B cell (primary cell): Measurements from ENCODE around the gene OSBPL1A. TPM values are rescaled to one million over a fixed set of nuclear protein-coding genes. Genes with fewer than 3 reads are reported as not detected.

ENCODE experiments used
- ATAC-seq: fragments of 200-7000 bp; cut with Tn5 transposase; one replicate; pipeline ENCODE4 v1.10.0; 2021; ENCODE audit warnings: low read depth, mild to moderate bottlenecking, moderate number of reproducible peaks, moderate library complexity
- CTCF ChIA-PET: fragments of 350-600 bp; sonication (Branson Sonifier 250); formaldehyde crosslinking; loops from one replicate; lab custom pipeline; 2021; ENCODE audit warnings: antibody characterized with exemption, inconsistent platforms; lab: Charles Lee
- POLR2A ChIA-PET: fragments of 350-600 bp; sonication (Branson Sonifier 250); formaldehyde crosslinking; loops from one replicate; lab custom pipeline; 2021; ENCODE audit warnings: antibody characterized with exemption; lab: Charles Lee
- DNase-seq: peaks from one replicate; pipeline ENCODE4 v3.0.0; 2013
- H2AFZ ChIP-seq: 2 replicates; pipeline ENCODE4 v1.6.1; 2012; ENCODE audit warnings: mild to moderate bottlenecking, low read depth, low read length; ENCODE audit not compliant: insufficient read depth, poor library complexity, severe bottlenecking
- H3K27ac ChIP-seq, 2 donors: 1 replicate in 1 of 2; 2 replicates in 1 of 2; pipeline ENCODE4 v1.5.1; 2012 to 2013; ENCODE audit warnings: low read length in 2 of 2, mild to moderate bottlenecking in 2 of 2, moderate library complexity in 1 of 2
- H3K27me3 ChIP-seq, 4 experiments: fragments of 200-600 bp in 1 of 4; sonication (generic) in 1 of 4; replicated peaks in 1 of 4; 1 replicate in 2 of 4; 2 replicates in 2 of 4; pipeline versions ENCODE4 v1.6.1 to v1.7.0; 2013 to 2016; ENCODE audit warnings: low read length in 3 of 4, mild to moderate bottlenecking in 2 of 4, mixed read lengths in 1 of 4, moderate library complexity in 1 of 4; ENCODE audit not compliant: insufficient read depth in 4 of 4, control insufficient read depth in 3 of 4; ENCODE audit errors: control extremely low read depth in 1 of 4
- H3K36me3 ChIP-seq, 2 experiments: replicated peaks in 1 of 2; 1 replicate in 1 of 2; 2 replicates in 1 of 2; pipeline versions ENCODE4 v1.6.1 to v1.7.1; 2013; ENCODE audit warnings: low read length in 1 of 2; ENCODE audit not compliant: insufficient read depth in 2 of 2, control insufficient read depth in 1 of 2; ENCODE audit errors: control extremely low read depth in 1 of 2, extremely low read depth in 1 of 2
- H3K4me1 ChIP-seq, 2 donors: fragments of 200-600 bp in 1 of 2; sonication (generic) in 1 of 2; 1 replicate in 1 of 2; 2 replicates in 1 of 2; pipeline versions ENCODE4 v1.5.1 to v1.6.1; 2013 to 2017; ENCODE audit warnings: low read length in 2 of 2; ENCODE audit not compliant: control insufficient read depth in 2 of 2, insufficient read depth in 2 of 2
- H3K4me2 ChIP-seq: replicated peaks from 2 replicates; pipeline ENCODE3; 2012; ENCODE audit warnings: mild to moderate bottlenecking, low read depth, low read length; ENCODE audit not compliant: poor library complexity, severe bottlenecking
- H3K4me3 ChIP-seq, 5 experiments: fragments of 200-600 bp in 1 of 5; sonication (generic) in 1 of 5; 1 replicate in 3 of 5; 2 replicates in 2 of 5; pipeline versions ENCODE4 v1.5.1 to v1.7.0; 2011 to 2016; ENCODE audit warnings: low read length in 4 of 5, mild to moderate bottlenecking in 4 of 5, low read depth in 2 of 5, control low read depth in 1 of 5, moderate library complexity in 1 of 5; ENCODE audit not compliant: insufficient read depth in 1 of 5; ENCODE audit errors: control extremely low read depth in 1 of 5, extremely low read depth in 1 of 5
- H3K79me2 ChIP-seq: fragments of 200-600 bp; sonication (generic); one replicate; pipeline ENCODE4 v1.6.0; 2016; ENCODE audit warnings: low read length; ENCODE audit not compliant: control insufficient read depth, insufficient read depth
- H3K9ac ChIP-seq: fragments of 200-600 bp; sonication (generic); 2 replicates; pipeline ENCODE4 v1.6.1; 2017; ENCODE audit warnings: mild to moderate bottlenecking, low read length, moderate library complexity
- H3K9me3 ChIP-seq, 3 donors: one replicate each; pipeline versions ENCODE4 v1.6.1 to v1.7.1; 2013; ENCODE audit warnings: low read length in 2 of 3; ENCODE audit not compliant: control insufficient read depth in 2 of 3, insufficient read depth in 1 of 3; ENCODE audit errors: control extremely low read depth in 1 of 3
- H4K20me1 ChIP-seq: 2 replicates; pipeline ENCODE4 v1.6.0; 2012; ENCODE audit warnings: mild to moderate bottlenecking, low read length; ENCODE audit not compliant: insufficient read depth, control insufficient read depth, poor library complexity, severe bottlenecking
- H3K27ac Mint-ChIP-seq: one replicate; pipeline ENCODE4 v1.8.0; 2021; ENCODE audit warnings: mixed read lengths
- H3K27me3 Mint-ChIP-seq: one replicate; pipeline ENCODE4 v1.8.0; 2021; ENCODE audit warnings: mixed read lengths
- H3K4me1 Mint-ChIP-seq: one replicate; pipeline ENCODE4 v1.8.0; 2021; ENCODE audit warnings: mixed read lengths
- H3K4me3 Mint-ChIP-seq: one replicate; pipeline ENCODE4 v1.8.0; 2021; ENCODE audit warnings: mixed read lengths
- H3K9me3 Mint-ChIP-seq: one replicate; pipeline ENCODE4 v1.8.0; 2022; ENCODE audit warnings: mixed read lengths; ENCODE audit not compliant: insufficient read depth
- EZH2 ChIP-seq: IDR thresholded peaks from 2 replicates; pipeline ENCODE4 v1.6.1; 2012; ENCODE audit warnings: borderline replicate concordance, low read depth, mild to moderate bottlenecking, moderate library complexity, low read length; ENCODE audit not compliant: insufficient read depth, poor library complexity, severe bottlenecking
- WGBS: methylation state at CpG from one replicate; pipeline ENCODE4 v1.1.5; 2013; ENCODE audit warnings: missing lambda C conversion rate; ENCODE audit not compliant: insufficient coverage; 5-methylcytosine and 5-hydroxymethylcytosine counted together
- intact Hi-C: fragments of 100-400 bp; cut with micrococcal nuclease; formaldehyde crosslinking; loops from one replicate; pipeline ENCODE4 v1.10.0; 2022
- polyA plus RNA-seq: library from polyadenylated mRNA; depleted of rRNA; stranded (reverse); fragments of >200 nt; gene quantifications from 2 replicates; pipeline ENCODE4 v1.2.3, GENCODE V29; 2012
- total RNA-seq, 2 donors: library from RNA; stranded (reverse); fragments of 120-200 nt in 1 of 2; gene quantifications; 1 replicate in 1 of 2; 2 replicates in 1 of 2; pipeline versions ENCODE4 v1.2.3 to v1.2.4, GENCODE V29; 2013 to 2022
- TF ChIP-seq, protein P1 (sequence below): fragments of 200-600 bp; IDR thresholded peaks from one replicate; pipeline ENCODE4 v1.8.0; 2022; ENCODE audit warnings: antibody characterized with exemption, mild to moderate bottlenecking

OSBPL1A gene
- total and polyA plus RNA-seq, 2 donors (not counting 1 experiment from before 2014, with no cell fraction given), result 0.57 to 0.86 TPM

DNA sequence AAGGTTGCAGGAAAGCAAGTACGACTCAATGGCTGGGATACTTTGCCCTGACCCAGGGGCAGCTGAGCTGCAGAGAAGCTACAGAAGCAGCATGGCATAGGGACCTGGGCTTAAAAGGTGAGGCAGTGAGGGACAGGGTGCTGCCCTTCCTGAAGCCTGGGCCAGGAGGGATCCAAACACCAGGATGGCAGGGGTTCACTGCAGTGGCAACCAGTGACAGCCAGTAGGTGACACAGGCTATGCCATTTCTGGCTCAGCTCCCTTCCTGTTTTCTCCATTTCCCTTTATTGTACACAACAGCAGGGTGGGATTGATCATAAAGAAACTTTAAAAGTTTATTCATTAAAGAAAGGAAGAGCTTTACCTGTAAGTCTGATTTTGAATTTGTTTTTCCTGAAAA, 209.9 kb downstream of the OSBPL1A start:
- Histone ChIP-seq H2AFZ (peak overlapping the region; percentile 55), H3K9ac (no peak overlapping the region), H3K27me3 (peaks cover 0 to 3% (median 0%) of the 10 kb centered on the region in 4 experiments), H3K79me2 (no peaks in the 10 kb centered on the region), H3K4me3 (no peak overlapping the region), H3K4me2 (peak overlapping the region; percentile 55), H3K9me3 (no peaks in the 10 kb centered on the region), H3K36me3 (no peaks in the 10 kb centered on the region), H4K20me1 (no peaks in the 10 kb centered on the region), H3K4me1 (peaks cover 11 to 14% of the 10 kb centered on the region in 2 donors), H3K27ac (no peak overlapping the region)
- Mint-ChIP-seq H3K9me3 (no peaks in the 10 kb centered on the region), H3K27me3 (peaks cover 8% of the 10 kb centered on the region), H3K27ac (no peak overlapping the region), H3K4me3 (no peak overlapping the region), H3K4me1 (peaks cover 23% of the 10 kb centered on the region)
- intact Hi-C loops, result no loop called here
- CTCF ChIA-PET, result interaction anchor here (1.6 kb wide), 1 partner anchor 12 kb away, joined by 21 read pairs; no protein-coding TSS in a partner anchor
- WGBS, result 92% methylated on average over 1 of the region's 1 CpG
- POLR2A ChIA-PET, result no interaction called here
- ATAC-seq, result no peak
- DNase-seq, result no peak
- TF ChIP-seq, protein P1, sequence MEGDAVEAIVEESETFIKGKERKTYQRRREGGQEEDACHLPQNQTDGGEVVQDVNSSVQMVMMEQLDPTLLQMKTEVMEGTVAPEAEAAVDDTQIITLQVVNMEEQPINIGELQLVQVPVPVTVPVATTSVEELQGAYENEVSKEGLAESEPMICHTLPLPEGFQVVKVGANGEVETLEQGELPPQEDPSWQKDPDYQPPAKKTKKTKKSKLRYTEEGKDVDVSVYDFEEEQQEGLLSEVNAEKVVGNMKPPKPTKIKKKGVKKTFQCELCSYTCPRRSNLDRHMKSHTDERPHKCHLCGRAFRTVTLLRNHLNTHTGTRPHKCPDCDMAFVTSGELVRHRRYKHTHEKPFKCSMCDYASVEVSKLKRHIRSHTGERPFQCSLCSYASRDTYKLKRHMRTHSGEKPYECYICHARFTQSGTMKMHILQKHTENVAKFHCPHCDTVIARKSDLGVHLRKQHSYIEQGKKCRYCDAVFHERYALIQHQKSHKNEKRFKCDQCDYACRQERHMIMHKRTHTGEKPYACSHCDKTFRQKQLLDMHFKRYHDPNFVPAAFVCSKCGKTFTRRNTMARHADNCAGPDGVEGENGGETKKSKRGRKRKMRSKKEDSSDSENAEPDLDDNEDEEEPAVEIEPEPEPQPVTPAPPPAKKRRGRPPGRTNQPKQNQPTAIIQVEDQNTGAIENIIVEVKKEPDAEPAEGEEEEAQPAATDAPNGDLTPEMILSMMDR, result no peak
- TF ChIP-seq EZH2, result no peak

DNA sequence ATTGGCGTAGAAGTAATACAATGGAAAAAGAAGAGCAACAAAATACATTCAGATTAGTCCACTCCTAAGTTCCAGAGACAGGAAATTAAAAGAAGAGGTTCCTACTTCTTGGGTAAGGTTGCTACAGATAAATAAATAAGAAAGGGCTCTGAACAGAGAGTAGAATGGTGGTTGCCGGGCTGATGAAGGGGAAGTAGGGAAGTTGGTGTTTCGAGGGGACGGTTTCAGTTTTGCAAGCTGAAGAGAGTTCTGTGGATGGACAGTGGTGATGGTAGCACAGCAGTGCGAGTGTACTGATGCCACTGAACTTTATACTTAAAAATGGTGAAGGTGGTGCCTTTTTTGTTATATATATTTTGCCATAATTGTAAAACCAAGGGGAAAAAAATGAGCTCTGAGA, 210.6 kb downstream of the OSBPL1A start:
- ChIA-PET CTCF (interaction anchor here (1.6 kb wide), 1 partner anchor 11 kb away, joined by 21 read pairs; no protein-coding TSS in a partner anchor), POLR2A (no interaction called here)
- Histone ChIP-seq H3K9ac (no peak overlapping the region), H3K4me3 (peak overlapping the region in 1 of 5 experiments; percentile 28), H3K27ac (peak overlapping the region in 1 of 2 donors; percentile 11), H4K20me1 (no peaks in the 10 kb centered on the region), H3K9me3 (no peaks in the 10 kb centered on the region), H3K4me1 (peaks cover 11 to 14% of the 10 kb centered on the region in 2 donors), H3K36me3 (no peaks in the 10 kb centered on the region), H3K4me2 (peak overlapping the region; percentile 55), H3K79me2 (no peaks in the 10 kb centered on the region), H3K27me3 (peaks cover 0 to 3% (median 0%) of the 10 kb centered on the region in 4 experiments), H2AFZ (peak overlapping the region; percentile 55)
- H3K9me3 Mint-ChIP-seq, result no peaks in the 10 kb centered on the region
- TF ChIP-seq, protein P1, result no peak
- TF ChIP-seq EZH2, result no peak
- H3K27ac Mint-ChIP-seq, result no peak overlapping the region
- peaks cover 5% of the 10 kb centered on the region for H3K27me3 Mint-ChIP-seq
- 6% methylated on average over 3 of the region's 5 CpGs for WGBS
- ATAC-seq, result peak; percentile 58
- intact Hi-C loops, result no loop called here
- peak overlapping the region; percentile 79 for H3K4me3 Mint-ChIP-seq
- H3K4me1 Mint-ChIP-seq, result peaks cover 23% of the 10 kb centered on the region
- DNase-seq, result peak; percentile 52
